ENCODE measurements around the gene SLC9A9. TPM values are rescaled to one million over a fixed set of nuclear protein-coding genes. Genes with fewer than 3 reads are reported as not detected.
A peak's percentile ranks its signal among the peaks of the same experiment; 100 is the strongest.
"Not testable (repeated sequence)": the region's sequence is repeated elsewhere in the genome, so short reads cannot be mapped to it uniquely, and the experiment has no call there.

Gene SLC9A9
- 1 to 10 TPM; 5.8 to 6.8 (median 6.4) TPM for polyA plus RNA-seq (ENCODE audit: insufficient read length in 3 of 3)

DNA sequence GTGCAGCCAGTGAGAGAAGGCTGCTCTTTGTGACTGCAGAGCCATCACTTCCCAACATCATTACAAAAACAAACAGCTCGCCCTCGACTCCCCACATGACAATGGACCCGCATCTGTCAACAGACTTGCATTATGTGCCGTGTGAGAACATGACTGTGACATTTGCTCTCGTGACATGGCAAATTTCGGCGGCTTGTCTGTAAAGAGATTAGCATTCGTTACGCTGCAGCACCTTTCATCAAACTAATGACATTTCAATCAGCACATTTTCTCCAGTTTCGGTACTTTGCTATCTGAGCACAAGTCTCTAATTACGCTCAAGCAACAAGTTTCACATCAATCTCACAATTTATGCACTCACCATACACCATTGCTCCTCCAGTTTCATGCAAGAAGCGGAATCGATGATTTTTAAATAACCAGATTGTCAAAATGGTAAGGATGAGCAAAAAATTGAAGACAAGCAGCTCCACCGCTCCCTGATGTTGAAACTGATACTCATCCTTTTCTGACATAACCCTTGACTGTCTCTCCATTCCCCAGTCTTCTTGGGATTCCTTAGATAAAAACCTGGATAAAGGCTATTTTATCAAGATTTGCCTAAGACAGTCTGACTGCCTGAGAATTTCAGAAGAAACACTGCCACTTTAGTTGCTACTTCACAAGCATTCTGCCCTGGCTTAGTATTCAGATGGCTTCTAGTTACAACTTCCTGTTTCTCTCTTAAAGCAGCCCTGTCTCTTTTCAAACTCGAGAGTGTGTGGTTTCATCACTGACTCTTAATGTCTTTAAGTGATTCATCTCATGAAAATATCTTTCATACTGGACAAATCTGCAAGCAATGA is at the start of gene SLC9A9:
Gene SLC9A9, minus strand, starts transcription at position 682 of the 845 bp plus-strand sequence. Its CDS starts 146 bp downstream, at position 536.
- peak; percentile 5 to 27 (median 23) for DNase-seq (ENCODE audit: low read depth in 3 of 3, low spot score in 2 of 3)

DNA sequence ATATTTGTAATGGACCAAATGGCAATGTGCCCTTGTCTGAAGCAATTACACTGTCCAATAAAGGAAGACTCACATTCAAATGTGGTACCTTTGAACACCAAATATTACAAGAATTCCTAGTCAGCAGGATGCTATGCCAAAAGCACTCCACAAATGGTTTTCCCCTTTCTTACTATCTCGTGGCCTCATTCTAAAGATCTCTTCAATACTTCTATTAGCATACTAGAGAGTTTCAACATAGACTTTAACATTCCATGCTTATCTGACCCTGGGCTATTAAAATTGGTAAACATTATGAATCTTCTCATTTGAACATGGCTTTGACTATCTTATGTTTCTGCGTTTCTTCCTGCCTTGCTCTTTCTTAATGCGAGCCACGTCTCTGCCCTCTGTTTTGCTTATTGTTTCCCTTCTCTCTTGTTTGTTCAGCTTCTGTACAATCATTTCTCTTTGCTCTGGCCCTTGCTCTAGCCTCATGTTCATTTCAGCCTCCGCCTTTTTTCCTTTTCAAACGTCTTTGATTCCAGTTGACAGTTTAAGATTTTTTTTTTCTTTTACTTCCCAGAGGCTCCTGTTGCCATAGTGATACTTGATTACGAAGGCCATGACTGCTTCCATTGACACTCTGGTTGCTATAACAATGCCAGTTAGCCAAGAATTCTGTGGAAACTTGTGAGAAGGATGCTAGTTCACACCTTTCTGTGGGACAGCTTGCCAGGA is 49.5 kb upstream of the SLC9A9 start:
- no peak for DNase-seq (ENCODE audit: low read depth in 3 of 3, low spot score in 2 of 3)

DNA sequence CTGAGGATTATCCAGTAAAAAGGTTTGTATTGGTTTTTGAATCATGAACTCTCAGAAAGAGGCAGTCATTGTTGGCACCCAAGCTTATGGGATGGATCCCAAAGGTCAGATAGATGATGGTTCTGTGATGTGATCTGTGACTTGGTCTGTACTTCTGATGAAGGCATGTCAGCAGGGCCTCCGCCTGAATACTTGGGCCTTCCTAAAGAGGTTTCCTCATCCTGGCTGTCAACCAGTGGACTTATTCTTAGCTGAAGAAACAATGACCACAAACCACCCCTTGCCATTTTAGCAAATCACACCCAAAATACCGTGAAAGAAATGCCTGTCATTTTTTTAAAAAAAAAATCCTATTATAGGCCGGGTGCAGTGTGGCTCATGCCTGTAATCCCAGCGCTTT is 48.2 kb upstream of the SLC9A9 start:
- DNase-seq (ENCODE audit: low read depth in 3 of 3, low spot score in 2 of 3) = no peak

DNA sequence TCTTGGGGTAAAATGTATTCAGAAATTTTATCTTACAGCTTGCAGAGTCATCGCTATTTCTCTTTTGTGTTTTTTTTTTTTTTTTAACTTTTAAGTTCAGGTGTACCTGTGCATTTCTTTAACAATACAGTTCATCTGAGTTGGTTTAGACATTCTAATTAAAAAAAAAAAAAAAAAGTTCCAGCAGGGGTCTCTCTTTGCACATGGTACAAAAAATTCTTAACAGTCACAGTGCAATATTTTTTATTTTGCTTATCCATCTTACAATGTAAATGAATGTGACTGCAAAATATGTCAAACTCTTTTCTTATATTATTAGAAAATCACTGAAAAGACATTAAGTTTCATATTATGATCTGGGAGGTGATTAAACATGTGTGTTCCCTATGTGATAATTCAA is 47.5 kb upstream of the SLC9A9 start:
- DNase-seq (ENCODE audit: low read depth in 3 of 3, low spot score in 2 of 3) = no peak

DNA sequence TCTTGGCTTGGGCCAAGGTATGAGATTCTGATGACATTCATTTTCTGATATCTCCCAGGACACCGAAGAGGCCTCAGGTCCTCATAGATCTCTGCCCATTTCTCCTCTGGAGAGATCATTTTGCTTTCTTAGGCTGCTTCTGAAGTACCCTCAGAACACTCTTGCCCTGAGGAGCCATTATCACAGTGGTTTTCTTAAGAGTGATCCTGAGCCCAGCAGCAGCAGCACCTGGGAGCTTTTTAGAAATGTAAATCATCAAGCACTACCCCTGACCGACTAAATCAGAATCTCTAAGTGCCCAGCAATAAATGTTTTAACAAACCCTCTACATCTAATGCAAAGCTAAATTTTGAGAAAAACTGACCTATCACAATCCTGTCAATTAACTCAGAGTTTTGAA is 40.6 kb upstream of the SLC9A9 start:
- no peak for DNase-seq (ENCODE audit: low read depth in 3 of 3, low spot score in 2 of 3)

DNA sequence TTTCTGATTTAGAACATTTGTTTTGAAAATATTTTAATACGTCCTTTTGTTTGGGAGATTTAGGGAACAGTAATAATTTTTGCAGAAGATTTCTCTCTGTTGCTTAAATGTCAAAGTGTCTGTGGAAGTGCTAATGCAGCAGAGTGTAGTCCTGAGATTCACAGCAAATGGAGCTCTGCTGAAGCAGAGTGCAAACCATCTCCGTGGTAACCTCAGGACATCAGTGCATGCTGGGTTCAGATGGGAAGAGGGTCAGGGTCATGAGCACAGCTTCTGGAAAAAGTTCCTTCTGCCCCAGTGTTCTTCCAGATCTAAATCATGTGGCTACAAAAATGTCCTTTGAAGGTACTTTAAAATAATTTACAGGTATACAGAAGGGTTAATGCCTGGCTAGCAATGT is 39.9 kb upstream of the SLC9A9 start:
- no peak for DNase-seq (ENCODE audit: low read depth in 3 of 3, low spot score in 2 of 3)

DNA sequence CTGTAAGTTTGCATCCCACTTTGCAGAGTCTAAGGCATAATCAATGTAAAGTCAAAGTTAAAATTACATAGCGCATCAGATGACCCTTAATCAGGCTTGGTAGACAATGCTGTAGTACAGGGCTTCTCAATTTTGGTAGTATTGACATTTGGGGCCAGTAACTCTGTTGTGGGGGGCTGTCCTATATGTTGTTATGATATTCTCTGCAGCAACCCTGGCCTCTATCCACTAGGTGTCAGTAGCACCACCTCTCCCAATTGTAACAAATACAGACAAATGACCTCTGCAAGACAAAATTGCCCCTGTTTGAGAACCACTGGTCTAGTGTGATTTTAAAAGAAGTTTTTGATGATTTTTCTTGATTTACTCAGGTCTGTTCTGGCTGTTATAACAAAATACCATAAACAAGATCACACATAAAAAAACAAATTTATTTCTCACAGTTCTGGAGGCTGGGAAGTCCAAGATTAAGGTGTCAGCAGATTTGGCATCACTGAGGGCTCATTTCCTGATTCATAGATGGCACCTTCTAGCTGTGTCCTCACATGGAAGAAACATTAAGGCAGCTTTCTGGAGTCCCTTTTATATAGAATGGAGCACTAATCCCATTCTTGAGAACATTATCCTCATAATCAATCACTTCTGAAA is 37.6 kb upstream of the SLC9A9 start:
- no peak for DNase-seq (ENCODE audit: low read depth in 3 of 3, low spot score in 2 of 3)

DNA sequence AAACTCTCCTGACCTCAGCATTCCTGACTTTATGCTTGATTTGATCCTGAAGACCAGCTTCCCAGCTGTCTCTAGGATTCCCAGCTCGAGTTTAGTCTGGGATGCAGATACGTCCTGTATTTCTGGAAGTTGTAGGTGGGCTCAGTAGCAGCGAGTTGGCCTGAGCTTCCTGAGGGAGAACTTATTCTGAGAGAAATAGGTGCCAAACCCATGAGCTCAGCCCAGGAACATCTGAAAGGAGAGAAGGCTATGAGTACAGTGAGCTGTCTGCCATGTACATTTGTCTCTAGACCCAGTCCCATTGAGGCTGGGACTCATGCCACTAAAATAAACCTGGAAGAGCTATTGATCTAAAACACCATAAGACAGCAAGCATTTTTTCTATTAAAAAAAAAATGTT is 36.6 kb upstream of the SLC9A9 start:
- DNase-seq (ENCODE audit: low read depth in 3 of 3, low spot score in 2 of 3) = no peak

DNA sequence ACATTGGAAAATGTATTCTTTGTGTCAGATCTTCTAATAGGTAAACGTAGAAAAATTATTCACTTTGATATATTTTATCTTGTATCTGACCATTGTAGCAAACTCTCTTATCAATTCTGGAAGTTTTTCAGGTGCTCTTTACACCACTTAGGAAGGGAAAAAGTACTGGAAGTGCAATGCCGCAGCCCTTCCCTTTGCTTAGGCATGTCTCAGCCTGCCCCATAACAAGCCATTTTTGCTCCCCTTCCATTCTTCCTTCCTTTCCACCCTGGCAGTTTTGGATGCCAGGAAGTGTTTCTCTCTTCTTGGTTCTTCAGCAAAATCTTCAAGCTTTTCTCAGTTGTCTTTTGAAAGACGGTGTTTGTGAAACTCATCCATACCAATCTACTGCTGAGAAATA is 34.9 kb upstream of the SLC9A9 start:
- no peak for DNase-seq (ENCODE audit: low read depth in 3 of 3, low spot score in 2 of 3)

DNA sequence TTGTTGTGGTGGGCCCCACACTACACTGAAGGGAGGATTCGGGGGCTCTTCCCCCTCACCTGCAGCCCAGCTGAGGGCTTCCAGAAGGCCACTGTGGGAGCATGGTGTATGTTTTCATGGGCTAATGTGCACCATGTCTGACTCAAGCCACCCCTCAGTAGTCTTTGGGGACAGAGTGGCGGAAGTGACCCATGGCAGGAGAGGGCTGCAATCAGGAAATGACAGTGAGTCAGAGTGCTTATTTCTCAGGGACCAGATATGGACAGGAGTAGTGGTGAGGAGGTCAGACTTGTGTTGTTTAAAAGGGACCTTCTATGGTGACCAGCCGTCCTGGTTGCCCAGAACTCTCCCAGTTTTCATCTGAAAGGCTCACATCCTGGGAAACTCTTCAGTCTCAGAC is 32.8 kb upstream of the SLC9A9 start:
- DNase-seq (ENCODE audit: low read depth in 3 of 3, low spot score in 2 of 3) = no peak

DNA sequence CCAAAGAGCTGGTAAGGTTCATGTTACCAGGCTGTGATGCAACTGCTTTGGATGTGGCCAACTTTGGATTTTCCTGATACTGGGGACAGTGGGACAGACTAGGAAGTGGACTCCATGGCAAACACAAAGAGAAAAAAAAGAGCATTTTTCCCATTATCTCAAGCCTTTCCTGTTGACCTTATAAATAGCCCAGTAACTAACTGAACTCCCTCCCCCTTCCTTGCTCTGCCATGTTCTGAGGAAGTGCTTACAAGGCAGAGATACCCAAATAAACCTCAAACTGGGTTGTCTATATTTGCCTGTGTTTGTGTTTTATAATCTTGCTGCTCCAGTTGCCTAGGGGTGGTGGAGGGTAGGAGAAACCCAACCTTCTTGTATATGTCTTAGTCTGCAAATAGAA is 27.3 kb upstream of the SLC9A9 start:
- no peak for DNase-seq (ENCODE audit: low read depth in 3 of 3, low spot score in 2 of 3)

DNA sequence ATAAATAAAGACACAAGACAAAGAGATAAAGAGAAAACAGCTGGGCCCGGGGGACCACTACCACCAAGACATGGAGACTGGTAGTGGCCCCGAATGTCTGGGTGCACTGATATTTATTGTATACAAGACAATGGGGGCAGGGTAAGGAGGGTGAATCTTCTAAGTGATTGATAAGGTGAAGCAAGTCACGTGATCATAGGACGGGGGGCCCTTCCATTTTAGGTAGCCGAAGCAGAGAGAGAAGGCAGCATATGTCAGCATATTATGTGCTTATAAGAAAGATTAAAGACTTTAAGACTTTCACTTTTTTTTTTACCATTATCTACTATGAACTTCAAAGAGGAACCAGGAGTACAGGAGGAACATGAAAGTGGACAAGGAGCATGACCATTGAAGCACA is 25.3 kb upstream of the SLC9A9 start:
- not testable (repeated sequence) for DNase-seq (ENCODE audit: low read depth in 3 of 3, low spot score in 2 of 3)

DNA sequence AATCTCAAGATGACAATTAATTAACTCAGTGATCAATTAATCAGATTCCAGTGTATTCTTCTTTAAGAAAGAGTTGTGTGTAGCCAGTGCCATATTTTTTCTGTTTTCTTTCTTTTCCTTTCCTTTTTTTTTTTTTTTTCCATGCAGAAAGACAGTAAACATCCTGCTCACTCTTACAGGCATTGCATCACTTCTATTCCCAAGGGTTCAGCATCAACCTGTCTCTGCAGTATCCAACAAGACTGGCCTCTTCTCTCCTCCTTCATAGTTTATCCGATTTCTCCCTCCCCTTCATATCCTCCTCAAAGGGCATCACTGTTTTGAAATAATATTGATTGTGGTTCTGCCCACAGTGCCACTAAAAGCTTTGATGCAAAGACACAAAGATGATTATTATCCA is 17.0 kb upstream of the SLC9A9 start:
- no peak for DNase-seq (ENCODE audit: low read depth in 3 of 3, low spot score in 2 of 3)

DNA sequence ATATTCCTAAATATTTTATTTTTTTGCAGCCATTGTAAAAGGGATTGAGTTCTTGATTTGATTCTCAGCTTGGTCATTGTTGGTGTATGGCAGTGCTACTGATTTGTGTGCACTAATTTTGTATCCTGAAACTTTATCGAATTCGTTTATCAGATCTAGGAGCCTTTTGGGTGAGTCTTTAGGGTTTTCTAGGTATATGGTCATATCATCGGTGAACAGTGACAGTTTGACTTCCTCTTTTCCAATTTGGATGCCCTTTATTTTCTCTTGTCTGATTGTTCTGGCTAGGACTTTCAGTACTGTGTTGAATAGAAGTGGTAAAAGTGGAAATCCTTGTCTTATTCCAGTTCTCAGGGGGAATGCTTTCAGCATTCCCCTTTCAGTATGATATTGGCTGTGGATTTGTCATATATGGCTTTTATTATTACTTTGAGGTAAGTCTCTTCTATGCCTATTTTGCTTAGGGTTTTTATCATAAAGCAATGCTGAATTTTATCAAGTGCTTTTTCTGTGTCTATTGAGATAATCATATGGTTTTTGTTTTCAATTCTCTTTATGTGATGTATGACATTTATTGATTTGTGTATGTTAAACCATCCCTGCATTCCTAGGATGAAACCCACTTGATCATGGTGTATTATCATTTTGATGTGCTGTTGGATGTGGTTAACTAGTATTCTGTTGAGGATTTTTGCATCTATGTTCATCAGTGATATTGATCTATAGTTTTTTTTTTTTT is 11.4 kb upstream of the SLC9A9 start:
- no peak for DNase-seq (ENCODE audit: low read depth in 3 of 3, low spot score in 2 of 3)

DNA sequence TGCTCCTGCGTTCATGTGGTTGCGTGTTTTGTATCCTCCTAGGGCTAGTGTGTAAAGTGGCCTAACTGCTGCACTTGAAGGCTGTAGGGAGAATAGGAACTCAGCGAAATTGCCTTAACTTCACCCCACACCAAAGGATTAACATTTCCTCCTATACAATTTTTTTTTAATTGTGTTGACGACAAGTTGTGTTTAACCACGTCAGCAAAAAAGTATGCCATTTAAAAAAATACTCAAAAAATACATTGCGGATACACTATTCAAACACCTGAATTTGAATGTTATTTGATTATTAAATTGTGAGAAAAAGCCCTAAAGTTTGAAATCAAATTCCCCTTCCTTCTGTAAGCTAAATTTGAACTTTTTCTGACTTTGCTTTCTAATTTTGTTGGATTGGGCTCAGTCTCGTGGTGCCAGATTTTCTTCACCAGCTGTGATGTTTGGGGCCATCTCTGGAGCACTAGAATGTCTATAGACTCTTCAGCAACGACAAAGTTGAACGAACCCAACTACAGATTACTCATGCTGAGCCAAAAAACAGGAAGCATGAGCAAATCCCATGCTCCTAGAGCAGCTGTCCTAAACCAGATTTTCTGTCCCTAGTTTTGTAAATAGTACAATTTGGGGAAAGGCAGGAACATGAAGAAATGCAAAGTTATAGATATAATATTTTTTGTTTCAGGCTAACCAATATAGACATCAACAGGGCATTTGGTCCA is 8.1 kb upstream of the SLC9A9 start:
- no peak for DNase-seq (ENCODE audit: low read depth in 3 of 3, low spot score in 2 of 3)

DNA sequence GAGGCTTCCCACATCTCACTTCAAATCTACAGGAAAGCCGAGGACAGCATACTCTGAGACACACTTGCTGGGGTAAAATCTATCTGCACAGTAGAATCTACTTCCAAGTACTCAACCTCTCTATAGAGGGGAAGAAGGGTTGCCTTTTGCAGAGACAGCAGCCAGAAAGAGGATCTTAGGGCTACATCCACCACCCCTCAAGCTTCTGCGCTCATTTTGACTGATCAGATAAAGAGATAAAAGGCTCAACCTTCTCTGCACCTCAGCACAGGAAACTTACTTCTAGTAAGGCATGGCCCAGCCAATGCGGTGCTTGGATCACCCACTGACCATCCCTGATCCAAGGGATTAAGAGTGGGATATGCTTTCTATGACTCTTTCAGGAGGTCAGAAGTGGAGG is 6.9 kb upstream of the SLC9A9 start:
- no peak for DNase-seq (ENCODE audit: low read depth in 3 of 3, low spot score in 2 of 3)

DNA sequence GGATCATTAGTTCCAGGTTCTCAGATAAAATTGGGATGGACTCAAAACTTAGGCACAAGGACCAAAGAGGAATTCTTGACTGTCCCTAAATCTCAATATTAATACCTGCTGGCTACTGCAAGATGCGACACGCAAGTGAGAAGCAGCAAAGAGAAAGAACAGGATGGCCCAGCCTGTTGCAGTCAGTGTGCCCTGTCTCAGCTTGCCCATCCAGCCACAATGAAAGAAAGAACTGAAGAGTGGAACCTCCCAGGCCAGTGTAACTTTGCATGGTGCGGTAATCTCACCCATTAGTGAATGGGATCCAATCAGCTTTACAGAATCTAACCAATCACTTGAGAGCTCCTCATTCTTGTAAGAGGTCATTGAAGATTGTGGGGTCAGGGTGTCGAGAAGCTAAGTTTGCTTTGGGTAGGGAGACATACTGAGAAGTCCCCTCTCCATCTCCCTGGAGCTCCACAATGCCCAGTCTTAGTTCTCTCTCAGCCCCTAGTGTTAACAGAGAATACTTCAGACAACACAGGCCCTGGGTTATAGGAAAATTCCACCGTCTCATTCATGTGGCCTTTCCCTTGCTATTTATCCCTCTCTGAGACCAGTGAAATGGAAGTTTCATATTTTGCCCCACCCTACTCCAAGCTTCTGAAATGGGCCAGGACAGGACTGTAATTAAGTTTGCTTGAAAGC is 3.2 kb upstream of the SLC9A9 start:
- DNase-seq (ENCODE audit: low read depth in 3 of 3, low spot score in 2 of 3) = no peak

DNA sequence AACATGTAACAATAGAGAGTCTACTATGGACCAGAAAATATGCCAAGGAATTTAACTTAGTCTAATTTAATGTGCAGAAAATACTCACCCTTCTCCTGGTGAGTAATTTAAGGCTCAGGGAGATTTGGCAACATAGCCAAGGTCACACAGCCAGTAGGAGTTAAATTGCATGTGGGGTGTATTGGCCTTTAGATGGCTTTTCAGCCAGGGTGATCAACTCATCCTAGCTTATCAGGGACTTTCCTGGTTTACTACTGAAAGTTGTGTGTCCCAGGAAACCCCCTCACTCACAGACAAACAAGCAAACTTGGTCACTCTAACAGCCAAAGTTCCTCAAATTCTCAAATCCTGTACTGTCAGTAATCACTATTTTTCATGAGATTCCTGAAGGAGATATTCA is 2.6 kb upstream of the SLC9A9 start:
- DNase-seq (ENCODE audit: low read depth in 3 of 3, low spot score in 2 of 3) = no peak

DNA sequence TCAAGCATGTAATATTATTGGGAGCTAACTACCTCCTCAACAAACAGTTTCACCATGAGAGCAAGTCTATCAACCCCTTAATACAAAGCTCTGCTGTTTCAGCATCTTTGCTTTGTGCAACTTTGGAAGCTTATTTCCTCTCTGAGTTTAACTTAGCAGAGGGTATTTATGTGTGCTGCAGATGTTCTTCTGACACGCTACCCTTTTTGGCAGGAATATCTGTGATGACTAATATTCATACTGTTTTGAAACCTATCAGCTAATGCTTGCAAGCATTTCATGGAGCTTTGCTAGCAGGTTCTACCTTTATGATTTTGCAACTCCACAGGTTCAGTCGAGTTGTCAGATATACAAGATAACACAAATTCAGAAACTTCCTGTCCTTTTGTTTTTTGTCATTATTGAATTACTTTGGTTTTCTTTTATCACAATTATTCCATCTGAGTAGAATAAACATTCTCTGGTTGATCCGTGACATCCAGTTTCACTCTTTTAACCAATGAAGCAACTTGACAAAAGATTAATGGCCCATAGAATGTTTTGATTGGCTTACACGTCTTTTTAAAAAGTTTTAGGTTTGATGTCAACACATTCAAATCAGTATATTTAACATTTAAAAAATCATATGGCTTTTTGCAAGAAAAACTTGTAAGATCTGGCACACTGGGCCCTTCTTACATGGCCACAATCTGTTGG is 1.7 kb upstream of the SLC9A9 start:
- no peak for DNase-seq (ENCODE audit: low read depth in 3 of 3, low spot score in 2 of 3)
